Measurements from ENCODE around the gene PLXNA4.

PLXNA4 gene

GRCh38 chr7:132317701-132318351 is 258.4 kb downstream of the PLXNA4 start:
- TF ChIP-seq POLR2A (IDR thresholded peaks at IDR 0.05; ENCODE audit: extremely low read depth, insufficient read length) (no peak), MYC (IDR thresholded peaks at IDR 0.05; ENCODE audit: low read depth, low read length) (no peak)
- TF ChIP-seq, protein P1, sequence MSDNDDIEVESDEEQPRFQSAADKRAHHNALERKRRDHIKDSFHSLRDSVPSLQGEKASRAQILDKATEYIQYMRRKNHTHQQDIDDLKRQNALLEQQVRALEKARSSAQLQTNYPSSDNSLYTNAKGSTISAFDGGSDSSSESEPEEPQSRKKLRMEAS (IDR thresholded peaks at IDR 0.05; ENCODE audit: low read depth, low read length): no peak
- TF ChIP-seq, protein P2, sequence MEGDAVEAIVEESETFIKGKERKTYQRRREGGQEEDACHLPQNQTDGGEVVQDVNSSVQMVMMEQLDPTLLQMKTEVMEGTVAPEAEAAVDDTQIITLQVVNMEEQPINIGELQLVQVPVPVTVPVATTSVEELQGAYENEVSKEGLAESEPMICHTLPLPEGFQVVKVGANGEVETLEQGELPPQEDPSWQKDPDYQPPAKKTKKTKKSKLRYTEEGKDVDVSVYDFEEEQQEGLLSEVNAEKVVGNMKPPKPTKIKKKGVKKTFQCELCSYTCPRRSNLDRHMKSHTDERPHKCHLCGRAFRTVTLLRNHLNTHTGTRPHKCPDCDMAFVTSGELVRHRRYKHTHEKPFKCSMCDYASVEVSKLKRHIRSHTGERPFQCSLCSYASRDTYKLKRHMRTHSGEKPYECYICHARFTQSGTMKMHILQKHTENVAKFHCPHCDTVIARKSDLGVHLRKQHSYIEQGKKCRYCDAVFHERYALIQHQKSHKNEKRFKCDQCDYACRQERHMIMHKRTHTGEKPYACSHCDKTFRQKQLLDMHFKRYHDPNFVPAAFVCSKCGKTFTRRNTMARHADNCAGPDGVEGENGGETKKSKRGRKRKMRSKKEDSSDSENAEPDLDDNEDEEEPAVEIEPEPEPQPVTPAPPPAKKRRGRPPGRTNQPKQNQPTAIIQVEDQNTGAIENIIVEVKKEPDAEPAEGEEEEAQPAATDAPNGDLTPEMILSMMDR (IDR thresholded peaks at IDR 0.05; ENCODE audit: low read depth, low read length): no peak
- DNase-seq (ENCODE audit: low read depth): no peak
- H3K4me3 ChIP-seq (ENCODE audit: low read depth, low read length): no peak overlapping the region

DNA sequence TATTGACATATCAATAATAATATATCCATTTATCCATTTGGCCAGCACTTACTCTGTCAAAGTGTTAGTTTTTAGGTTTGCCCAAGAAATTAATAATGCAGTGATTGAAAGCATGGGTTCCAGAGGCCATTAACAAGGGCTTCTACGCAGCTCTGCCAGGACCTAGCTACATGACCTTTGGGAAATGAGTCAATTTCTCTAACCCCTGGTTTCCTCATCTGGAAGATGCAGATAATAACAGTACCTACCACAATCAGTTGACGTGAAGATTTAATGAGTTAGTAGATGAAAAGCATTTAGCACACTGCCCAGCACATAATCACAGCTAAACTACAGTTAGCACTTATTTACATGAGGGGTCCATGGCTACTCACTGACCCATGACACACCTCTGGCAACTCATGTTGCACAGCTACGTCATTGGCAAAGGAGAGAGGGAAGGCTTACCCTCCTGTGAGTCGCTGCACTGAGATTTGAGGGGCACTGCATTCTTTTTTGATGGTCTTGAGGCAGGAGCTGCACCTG is 263.7 kb downstream of the PLXNA4 start:
- no peak overlapping the region for H3K4me3 ChIP-seq (ENCODE audit: low read depth, low read length)
- TF ChIP-seq, protein P2 (IDR thresholded peaks at IDR 0.05; ENCODE audit: low read depth, low read length): no peak
- TF ChIP-seq POLR2A (IDR thresholded peaks at IDR 0.05; ENCODE audit: extremely low read depth, insufficient read length) (no peak), MYC (IDR thresholded peaks at IDR 0.05; ENCODE audit: low read depth, low read length) (no peak)
- TF ChIP-seq, protein P1 (IDR thresholded peaks at IDR 0.05; ENCODE audit: low read depth, low read length): no peak
- DNase-seq (ENCODE audit: low read depth): no peak

- TF ChIP-seq POLR2A (IDR thresholded peaks at IDR 0.05; ENCODE audit: extremely low read depth, insufficient read length) (no peak), MYC (IDR thresholded peaks at IDR 0.05; ENCODE audit: low read depth, low read length) (no peak)
- TF ChIP-seq, protein P2 (IDR thresholded peaks at IDR 0.05; ENCODE audit: low read depth, low read length): no peak
- TF ChIP-seq, protein P1 (IDR thresholded peaks at IDR 0.05; ENCODE audit: low read depth, low read length): no peak
- DNase-seq (ENCODE audit: low read depth): no peak
- no peak overlapping the region for H3K4me3 ChIP-seq (ENCODE audit: low read depth, low read length)
These were observed 264.5 kb downstream of the PLXNA4 start for GRCh38 chr7:132311733-132312132.

GRCh38 chr7:132309102-132309805 is 267.0 kb downstream of the PLXNA4 start:
- no peak for DNase-seq (ENCODE audit: low read depth)

DNA sequence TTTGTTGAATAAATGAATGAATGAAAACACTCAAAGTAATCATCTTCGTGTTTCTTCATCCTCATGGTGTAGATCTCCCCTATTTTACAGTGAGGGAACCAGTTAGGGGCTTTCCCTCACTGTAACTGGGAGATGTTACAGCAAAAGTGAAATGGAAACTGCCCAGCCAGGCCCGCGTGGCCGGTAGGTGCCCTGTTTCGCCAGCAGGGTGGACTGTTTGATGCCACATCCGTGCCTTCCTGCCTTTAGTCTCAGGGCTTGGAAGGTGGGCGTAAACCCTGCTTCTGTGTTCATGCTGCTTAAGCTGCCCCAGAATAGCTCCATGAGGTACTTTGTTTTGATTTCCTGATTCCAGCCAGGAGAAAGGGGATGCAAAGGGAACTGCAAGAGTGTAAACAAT is 268.8 kb downstream of the PLXNA4 start:
- TF ChIP-seq, protein P2 (IDR thresholded peaks at IDR 0.05; ENCODE audit: low read depth, low read length): no peak
- TF ChIP-seq, protein P1 (IDR thresholded peaks at IDR 0.05; ENCODE audit: low read depth, low read length): no peak
- TF ChIP-seq POLR2A (IDR thresholded peaks at IDR 0.05; ENCODE audit: extremely low read depth, insufficient read length) (no peak), MYC (IDR thresholded peaks at IDR 0.05; ENCODE audit: low read depth, low read length) (no peak)
- no peak for DNase-seq (ENCODE audit: low read depth)
- H3K4me3 ChIP-seq (ENCODE audit: low read depth, low read length): no peak overlapping the region

More at GRCh38 chr7:132309102-132309805, 267.0 kb downstream of the PLXNA4 start:
- TF ChIP-seq MYC (IDR thresholded peaks at IDR 0.05; ENCODE audit: low read depth, low read length): no peak
- TF ChIP-seq, protein P1 (IDR thresholded peaks at IDR 0.05; ENCODE audit: low read depth, low read length): no peak
- TF ChIP-seq, protein P2 (IDR thresholded peaks at IDR 0.05; ENCODE audit: low read depth, low read length): no peak
- TF ChIP-seq POLR2A (IDR thresholded peaks at IDR 0.05; ENCODE audit: extremely low read depth, insufficient read length): no peak
- H3K4me3 ChIP-seq (ENCODE audit: low read depth, low read length): no peak overlapping the region
